Measurements from ENCODE around the gene OR52L1.
"Not testable (repeated sequence)": the region's sequence is repeated elsewhere in the genome, so short reads cannot be mapped to it uniquely, and the experiment has no call there.

Gene OR52L1

GRCh38 chr11:5986885-5987284, at the start of gene OR52L1:
Gene OR52L1 (minus strand): TSS chr11:5986985. CDS start chr11:5986930, 55 bp downstream.
- no peak for DNase-seq

- DNase-seq, result no peak
Observed at GRCh38 chr11:6030708-6031405, 44.1 kb upstream of the OR52L1 start, which contains the start of gene OR56A1. Gene OR56A1 (minus strand): TSS chr11:6030758. CDS start chr11:6027692, 3,066 bp downstream.

GRCh38 chr11:6027501-6027900, 40.7 kb upstream of the OR52L1 start:
- DNase-seq, result no peak

GRCh38 chr11:6025056-6025455, 38.3 kb upstream of the OR52L1 start:
- no peak for DNase-seq

GRCh38 chr11:6022956-6023355, 36.2 kb upstream of the OR52L1 start:
- peak; percentile 7 for DNase-seq

GRCh38 chr11:6013042-6013441, 26.3 kb upstream of the OR52L1 start:
- no peak for DNase-seq

GRCh38 chr11:6012035-6012668, 25.4 kb upstream of the OR52L1 start:
- no peak for DNase-seq

- no peak for DNase-seq
Observed at GRCh38 chr11:6006846-6007245, 20.1 kb upstream of the OR52L1 start, which contains the start of gene OR56A4. Gene OR56A4 (minus strand): TSS chr11:6006946. CDS start chr11:6002992, 3,954 bp downstream.

- no peak for DNase-seq
Observed at GRCh38 chr11:6006395-6006794, 19.6 kb upstream of the OR52L1 start.

- DNase-seq, result no peak
Observed at GRCh38 chr11:6002202-6002699, 15.5 kb upstream of the OR52L1 start.

- no peak for DNase-seq
Observed at GRCh38 chr11:5994791-5995190, 8.0 kb upstream of the OR52L1 start.

- peak; percentile 2 for DNase-seq
Observed at GRCh38 chr11:5992604-5993251, 5.9 kb upstream of the OR52L1 start.

- DNase-seq, result no peak
Observed at GRCh38 chr11:5992150-5992549, 5.4 kb upstream of the OR52L1 start.

- DNase-seq, result no peak
Observed at GRCh38 chr11:5989203-5989602, 2.4 kb upstream of the OR52L1 start.

GRCh38 chr11:5983443-5983842, 3.3 kb downstream of the OR52L1 start:
- DNase-seq, result no peak

- no peak for DNase-seq
Observed at GRCh38 chr11:5973530-5973929, 13.3 kb downstream of the OR52L1 start.

- no peak for DNase-seq
Observed at GRCh38 chr11:5968394-5968793, 18.4 kb downstream of the OR52L1 start, which contains the start of gene OR56A5. Gene OR56A5 (minus strand): TSS chr11:5968494. CDS start chr11:5968494, 0 bp downstream.

GRCh38 chr11:5967708-5968107, 19.1 kb downstream of the OR52L1 start:
- no peak for DNase-seq

- no peak for DNase-seq
Observed at GRCh38 chr11:5966958-5967357, 19.8 kb downstream of the OR52L1 start.

GRCh38 chr11:5960704-5961320, 26.0 kb downstream of the OR52L1 start:
- DNase-seq, result not testable (repeated sequence)

- DNase-seq, result no peak
Observed at GRCh38 chr11:5955586-5955985, 31.2 kb downstream of the OR52L1 start.

- DNase-seq, result no peak
Observed at GRCh38 chr11:5941951-5942350, 44.8 kb downstream of the OR52L1 start, which contains the start of gene OR56A3. Gene OR56A3 (plus strand): TSS chr11:5942251. CDS start chr11:5947347, 5,096 bp downstream.

GRCh38 chr11:5940748-5941147, 46.0 kb downstream of the OR52L1 start:
- DNase-seq, result no peak

Data from NCI-H2227 treated with DMSO at 0.1 percent for 48 hours (cell line).